Kidney tubule cell (primary cell): ENCODE measurements around the gene CNTNAP2.

Experiments used
- DNase-seq: peaks from one replicate; pipeline ENCODE4 v3.0.0-alpha.2; 2018; ENCODE audit warnings: low spot score

Gene CNTNAP2

DNA sequence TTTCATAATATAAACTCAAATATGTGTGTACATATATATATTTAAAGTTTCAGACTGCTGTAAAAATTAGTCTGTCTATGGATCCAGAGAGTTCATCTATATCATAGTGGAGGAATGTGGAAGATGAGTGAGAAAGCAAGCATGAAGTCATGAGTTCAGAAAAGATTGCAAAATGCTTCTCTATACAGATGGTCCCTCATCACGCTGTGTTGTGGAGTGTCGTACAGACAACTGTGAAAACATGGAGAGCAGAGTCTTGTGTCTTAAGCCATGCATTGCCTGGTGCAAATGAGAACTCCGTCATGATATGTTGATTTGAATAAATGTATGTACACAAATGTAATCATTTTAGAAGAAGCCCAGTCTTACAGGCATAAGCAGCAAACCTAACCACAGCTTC is 316.9 kb downstream of the CNTNAP2 start:
- no peak for DNase-seq

DNA sequence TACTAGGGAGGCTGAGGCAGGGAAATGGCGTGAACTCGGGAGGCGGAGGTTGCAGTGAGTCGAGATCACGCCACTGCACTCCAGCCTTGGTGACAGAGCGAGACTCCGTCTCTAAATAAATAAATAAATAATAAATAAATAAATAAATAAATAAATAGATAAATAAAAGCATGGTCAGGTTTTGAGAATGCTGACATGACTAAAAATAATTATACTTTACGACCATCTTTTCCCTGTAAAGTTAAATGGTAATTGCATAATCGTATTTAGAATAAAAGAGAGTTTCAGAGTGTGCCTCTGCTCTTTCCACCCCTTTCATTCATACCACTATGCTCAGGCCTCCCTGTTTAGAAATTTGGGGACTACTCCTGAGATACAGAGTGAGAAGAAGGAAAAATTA is 326.5 kb downstream of the CNTNAP2 start:
- DNase-seq = no peak

DNA sequence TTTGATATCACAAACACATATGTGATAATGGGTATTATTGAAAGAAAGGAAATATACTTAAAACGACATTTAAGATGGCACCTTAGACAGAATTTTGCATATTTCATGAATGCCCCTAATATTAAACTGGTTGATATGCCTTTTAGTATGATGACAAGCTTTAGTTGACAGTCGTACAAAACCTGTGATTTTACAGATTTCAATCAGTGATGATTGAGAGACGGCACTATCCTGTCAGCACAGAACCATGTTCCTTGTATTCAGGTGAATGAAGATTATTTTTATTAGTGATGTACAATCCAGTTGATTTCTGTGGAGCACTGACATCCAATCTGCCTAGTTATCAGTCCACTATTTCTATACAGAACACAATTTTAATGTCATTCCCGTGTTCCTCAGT is 333.0 kb downstream of the CNTNAP2 start:
- no peak for DNase-seq

DNA sequence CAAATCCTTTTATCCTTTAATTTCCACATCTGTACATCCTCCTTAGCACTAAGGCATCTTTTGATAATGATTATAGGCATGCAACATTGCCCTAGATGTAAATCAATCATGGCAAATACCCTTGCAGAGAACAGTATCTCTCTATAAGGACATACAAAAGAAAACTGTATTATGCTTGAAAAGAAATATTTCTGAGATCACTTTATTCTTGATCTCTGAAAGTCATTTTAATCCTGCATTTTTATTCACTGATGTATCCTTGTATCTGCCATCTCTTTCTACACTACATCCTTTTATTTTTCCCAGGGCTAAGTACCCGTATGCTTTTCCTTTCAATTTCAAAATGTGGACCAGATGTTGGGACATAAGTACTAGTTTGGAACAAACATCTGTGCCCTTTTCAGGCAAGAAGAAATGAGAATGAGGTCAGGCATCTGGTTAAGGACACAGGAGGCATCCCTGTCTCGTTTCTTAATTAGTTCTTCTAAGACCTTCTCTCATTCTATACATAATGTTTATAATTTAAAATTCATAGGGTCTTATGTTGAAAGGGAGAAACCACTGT is 338.6 kb downstream of the CNTNAP2 start:
- no peak for DNase-seq

DNA sequence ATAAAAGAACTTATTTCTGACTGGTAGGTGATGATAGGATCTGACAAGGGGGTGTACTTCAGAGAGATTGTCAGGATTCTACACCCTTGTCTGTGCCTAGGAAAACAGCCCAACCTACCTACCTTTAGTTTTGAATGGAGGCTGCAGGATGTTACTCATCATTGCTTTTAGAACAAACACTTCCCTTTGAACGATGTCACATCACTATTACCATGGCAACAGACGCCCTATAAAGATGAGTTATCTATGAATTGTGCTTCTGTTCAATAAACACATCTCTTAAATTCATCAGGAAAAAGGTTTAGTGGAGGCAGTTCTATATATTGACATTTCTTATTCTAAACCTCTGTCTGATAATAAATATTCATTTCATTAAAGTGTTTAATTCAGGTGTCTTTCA is 362.4 kb downstream of the CNTNAP2 start:
- DNase-seq = no peak

DNA sequence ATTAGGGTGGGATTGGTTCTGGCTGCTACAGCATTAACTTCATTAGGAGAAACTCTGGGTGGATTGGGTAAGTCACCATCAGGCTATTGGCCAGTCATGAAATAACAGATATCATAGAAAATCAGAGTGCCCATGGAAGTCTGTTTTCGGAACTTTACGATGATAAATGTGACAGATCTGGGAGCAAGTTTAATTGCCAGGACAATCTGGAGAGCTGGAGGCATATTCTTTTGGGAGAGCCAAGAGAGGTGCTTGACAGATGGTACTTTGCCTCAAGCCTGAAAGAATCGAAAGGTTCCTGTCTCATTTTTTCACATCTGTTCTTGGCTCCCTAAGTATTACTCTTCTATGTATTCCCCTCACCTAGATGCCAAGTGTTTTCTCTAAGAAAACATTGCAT is 369.9 kb downstream of the CNTNAP2 start:
- no peak for DNase-seq

DNA sequence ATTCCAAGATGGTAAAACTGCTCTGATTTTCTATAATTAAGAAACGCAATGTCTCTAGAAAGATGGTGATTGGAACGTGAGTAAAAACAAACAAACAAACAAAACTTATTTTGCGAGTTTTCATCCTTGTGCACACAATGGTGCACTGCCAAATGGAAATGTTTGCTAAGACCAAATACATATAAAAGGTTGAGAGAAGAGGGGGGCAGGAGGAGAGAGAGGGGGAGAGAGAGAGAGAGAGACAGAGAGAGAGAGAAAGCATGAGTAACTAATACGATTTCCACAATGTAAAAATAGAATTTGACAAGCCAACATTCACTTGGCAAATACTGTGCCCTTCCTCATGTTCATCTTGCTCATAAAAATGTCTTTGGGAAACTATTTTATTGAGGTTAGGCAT is 375.4 kb downstream of the CNTNAP2 start:
- DNase-seq = no peak

DNA sequence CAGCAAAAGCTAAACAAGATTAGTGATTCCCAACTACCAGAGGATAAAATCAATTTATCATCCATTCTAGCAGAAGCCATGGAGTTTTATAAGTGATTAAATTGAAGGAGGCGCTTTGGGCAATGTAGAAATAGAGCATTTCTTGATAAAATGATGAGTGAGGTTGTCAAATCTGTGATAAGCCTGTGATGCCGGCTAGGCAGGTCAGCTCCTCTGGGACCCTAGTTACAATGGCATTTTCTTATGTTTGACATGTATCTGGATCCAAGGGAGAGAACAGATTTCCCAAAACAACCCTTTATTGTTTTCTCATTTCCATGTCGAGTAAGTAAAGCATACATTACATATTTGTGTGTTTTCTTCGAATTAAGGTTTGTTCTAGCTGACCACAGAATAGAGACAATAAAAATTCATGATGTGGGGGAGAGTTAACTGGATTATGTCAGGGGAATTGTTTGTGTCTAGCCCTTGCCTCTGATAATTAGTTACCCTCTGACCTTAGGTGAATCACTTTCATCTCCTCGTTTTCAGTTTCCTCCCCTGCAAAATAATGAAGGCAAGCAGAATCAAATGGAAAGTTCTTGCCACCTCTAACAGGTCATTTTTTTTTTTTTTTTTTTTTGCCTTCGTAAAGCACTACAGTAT is 378.5 kb downstream of the CNTNAP2 start:
- DNase-seq = no peak

DNA sequence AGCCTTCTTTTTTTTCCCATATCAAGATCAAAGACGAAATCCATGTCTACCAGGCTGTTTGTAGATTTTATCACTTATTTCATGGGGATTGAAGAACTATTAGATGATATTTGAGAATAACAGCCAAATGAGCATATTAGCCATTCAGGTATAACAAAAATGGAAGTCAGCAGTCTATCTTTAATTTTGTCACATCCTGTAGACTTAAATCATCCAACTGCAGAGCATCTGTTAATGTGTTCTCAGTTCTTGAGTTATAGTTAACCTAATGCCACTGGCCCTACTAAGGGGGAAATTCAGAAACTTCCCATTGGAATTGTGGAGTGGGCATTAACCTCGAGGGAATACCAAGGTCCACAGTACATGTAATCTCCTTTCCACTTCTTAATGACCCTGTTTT is 380.1 kb downstream of the CNTNAP2 start:
- no peak for DNase-seq

DNA sequence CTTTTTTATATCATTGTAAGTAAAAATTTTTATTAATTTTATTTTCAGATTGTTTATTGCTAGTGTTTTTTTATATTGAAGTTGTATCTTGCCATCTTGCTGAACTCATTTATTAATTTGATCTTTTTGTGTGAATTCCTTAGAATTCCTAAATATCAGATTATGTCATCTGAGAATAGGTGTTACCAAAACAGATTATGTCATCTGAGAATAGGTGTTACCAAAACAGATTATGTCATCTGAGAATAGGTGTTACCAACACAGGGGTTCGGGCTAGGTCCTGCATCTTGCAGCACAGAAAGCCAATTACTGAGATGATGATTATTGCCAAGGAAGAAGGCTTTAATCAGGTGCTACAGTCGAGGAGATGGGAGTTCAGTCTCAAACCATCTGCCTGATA is 383.4 kb downstream of the CNTNAP2 start:
- DNase-seq = no peak

DNA sequence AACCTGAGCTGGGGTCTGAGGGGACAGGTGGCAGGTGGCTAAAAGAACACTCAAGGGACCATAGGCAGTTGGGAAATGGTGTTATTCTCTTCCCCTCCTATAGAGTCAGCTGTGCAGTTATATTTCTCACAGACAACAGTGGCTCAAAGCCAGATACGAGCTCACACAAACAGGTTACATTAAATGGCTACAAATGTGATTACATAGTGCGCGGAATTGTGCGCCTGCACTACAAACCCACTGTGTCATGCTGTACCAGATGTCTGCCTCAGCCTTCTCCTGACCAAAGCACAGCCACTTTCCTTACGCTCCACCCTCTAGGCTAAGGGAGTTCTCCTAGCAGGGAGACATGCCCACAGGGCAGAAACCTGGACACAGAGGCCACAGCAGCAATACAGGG is 387.2 kb downstream of the CNTNAP2 start:
- no peak for DNase-seq

DNA sequence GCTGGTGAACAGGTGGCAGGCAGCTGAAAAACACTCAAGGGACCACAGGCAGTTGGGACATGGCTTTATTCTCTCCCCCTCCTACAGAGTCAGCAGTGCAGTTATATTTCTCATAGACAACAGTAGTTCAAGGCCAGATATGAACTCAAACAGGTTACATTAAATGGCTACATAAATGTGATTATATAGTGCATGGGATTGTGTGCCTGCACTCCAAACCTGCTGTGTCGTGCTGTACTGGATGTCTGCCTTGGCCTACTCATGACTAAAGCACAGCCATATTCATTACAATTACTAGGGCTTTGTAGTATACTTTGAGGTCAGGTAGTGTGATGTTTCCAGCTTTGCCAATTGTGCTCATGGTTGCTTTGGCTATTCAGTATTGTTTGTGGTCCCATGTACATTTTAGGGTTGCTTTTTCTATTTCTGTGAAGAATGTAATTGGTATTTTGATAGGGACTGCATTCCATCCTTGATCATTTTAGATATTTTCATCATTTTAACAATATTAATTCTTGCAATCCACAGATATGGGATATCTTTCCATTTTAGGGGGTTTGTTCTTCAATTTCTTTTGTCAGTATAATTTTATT is 393.6 kb downstream of the CNTNAP2 start:
- no peak for DNase-seq

DNA sequence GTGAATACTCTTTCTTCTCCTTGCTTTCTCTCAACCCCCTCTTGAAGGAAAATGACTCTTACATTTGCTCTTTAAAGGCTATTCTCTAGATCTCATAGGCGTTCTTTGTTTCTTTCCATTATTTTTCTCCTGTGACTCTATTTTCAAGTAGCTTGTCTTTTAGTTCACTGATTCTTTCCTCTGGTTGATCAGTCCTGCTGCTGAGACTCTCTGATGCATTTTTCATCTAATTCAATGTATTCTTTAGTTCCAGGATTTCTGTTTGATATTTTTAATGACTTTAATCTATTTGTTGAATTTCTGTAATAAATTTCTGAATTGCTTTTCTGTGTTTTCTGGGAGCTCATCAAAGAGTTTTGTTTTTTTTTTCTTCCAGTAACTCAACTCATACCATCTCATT is 397.7 kb downstream of the CNTNAP2 start:
- no peak for DNase-seq

DNA sequence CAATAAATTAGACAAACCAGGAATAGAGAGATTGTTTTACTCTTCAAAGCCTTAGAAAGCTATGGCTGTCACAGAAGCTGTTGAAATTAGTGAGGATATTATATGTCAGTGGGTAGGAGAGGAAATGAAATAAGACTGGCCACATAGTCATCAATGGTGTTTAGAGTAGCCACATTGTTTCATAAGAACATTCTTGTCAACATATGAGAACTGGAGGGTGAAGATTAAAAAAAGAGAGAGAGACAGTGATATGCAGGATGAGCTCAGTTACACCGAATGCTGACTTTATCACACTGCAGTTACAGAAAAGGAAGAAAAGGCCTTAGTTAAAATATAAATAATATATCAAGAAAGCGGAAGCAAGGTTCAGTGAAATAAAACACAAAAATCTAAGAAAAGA is 412.0 kb downstream of the CNTNAP2 start:
- no peak for DNase-seq

DNA sequence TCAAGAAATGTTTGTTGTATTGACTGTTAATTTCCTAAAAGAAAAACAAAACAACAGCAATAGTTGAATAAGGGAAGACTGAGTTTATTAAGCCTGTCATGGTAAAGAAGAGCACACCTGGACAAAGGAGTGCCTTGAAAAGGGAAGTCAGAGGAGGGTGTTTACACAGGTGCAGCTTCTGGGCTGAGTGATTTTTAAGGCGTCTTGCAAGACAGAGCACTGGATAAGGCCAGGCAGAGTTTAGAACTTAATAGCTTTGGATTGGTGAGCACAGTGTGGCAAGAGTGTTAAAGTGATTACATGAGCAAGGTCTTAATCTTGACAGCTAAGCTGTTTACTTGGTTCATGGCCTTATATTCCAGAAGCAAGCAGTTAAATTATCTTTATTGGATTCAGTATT is 423.2 kb downstream of the CNTNAP2 start:
- DNase-seq = no peak

DNA sequence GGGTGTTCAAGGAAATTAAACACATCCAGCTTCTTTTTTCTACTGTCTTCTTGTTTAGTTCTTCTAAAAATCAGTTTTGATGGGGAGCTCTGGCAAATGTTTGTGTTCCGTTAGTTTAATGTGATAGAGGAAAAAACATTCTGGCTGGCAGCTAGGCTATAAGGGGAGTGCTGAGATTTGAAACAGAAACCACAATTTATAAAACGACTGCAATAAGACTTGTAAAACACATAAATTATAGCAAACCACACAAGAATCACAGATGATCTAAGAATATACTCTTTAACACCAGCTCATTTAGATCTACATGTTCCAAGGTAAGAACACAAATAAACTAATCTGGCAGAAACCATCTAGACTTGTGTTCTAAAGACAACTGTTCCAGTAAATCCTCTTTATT is 425.5 kb downstream of the CNTNAP2 start:
- DNase-seq = no peak

DNA sequence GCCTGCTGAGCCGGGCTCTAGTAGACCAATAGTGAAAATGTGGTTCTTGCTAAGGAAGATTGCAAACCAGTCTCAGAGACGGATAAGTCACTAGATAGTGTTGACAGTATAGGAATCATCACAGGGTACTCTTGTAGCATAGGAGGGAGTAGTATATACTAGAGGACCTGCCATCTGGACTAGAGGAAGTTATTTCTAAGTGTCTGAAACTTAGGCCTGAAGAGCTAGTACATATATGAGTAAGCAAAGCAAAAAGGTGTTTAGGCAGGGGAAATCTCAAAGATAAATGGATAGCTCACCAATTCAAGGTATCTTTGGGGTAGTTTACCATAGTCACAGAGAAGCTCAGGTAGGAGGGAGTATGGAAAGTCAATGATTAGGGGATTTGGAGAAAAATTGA is 428.1 kb downstream of the CNTNAP2 start:
- no peak for DNase-seq

DNA sequence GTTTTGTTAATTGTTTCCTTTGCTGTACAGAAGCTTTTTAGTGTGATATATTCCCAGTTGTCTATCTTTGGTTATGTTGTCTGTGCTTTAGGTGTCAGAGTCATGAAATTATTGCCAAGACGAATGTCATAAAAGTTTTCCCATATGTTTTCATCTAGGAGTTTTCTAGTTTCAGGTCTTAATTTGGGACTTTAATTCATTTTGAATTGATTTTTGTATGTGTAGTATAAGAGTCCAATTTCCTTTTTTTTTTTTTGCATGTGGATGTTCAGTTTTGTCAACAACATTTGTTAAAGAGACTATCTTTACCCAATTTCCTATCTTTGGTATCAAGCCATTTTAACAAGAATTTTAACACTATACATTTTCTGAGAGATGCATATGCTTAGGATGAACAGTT is 432.2 kb downstream of the CNTNAP2 start:
- DNase-seq = no peak

DNA sequence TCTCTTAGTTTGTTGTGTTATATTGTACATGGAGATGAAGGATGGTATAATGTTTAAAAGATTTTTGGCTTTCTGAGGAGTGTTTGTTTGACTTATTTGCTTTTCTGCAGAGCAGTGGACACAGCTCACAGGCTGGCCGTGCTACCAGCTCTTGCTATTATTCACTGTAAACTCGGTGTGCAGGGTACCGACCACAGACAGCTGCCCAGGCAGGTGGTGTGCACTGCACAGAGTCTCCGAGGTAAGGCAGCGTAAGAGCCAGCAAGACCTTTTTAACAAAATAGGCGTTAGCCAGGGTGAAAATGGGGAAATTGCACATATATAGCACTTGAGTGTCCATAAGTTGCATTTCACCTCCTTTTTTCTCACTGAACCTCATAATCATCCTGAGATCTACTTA is 438.0 kb downstream of the CNTNAP2 start:
- no peak for DNase-seq

DNA sequence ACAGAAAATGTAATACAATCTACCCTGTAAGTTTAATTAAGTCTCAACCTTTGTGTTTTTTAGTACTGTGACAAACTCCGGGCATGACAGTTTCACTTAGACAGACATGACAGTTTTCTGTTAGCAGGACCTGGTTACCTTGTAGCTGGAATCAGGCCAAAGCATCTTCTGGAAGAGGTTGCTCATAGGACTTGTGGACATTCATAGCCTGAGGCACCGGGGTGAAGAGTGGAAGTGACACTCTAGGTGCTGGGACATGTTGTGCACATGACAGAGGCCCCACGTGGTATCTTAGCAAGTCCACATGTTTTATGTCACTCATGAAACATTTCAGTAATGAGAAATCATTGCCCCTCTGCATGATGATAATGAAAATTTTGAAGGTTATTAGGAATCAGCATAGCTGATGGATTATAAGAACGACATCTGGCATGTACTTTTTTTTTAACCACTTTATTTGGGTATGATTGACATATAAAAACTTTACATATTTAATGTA is 441.4 kb downstream of the CNTNAP2 start:
- no peak for DNase-seq

DNA sequence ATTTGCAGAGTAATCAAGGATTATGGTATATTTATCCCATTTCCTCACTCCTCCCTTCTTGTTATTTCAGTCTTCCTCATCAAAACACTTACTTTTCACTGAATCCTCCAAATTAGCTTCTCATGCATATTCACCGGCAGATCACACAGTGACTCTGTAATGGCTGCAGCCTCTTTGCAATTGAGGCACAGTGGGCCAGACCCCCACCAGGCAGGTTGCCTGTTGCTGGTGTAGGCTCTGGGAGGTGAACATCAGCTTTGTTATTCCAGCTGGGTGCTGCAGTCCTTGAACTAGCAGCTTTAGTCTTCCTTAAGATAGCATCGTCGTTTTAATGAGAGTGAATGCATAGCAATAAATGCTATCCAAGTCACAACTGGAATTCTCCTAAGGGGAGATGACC is 449.3 kb downstream of the CNTNAP2 start:
- DNase-seq = no peak

DNA sequence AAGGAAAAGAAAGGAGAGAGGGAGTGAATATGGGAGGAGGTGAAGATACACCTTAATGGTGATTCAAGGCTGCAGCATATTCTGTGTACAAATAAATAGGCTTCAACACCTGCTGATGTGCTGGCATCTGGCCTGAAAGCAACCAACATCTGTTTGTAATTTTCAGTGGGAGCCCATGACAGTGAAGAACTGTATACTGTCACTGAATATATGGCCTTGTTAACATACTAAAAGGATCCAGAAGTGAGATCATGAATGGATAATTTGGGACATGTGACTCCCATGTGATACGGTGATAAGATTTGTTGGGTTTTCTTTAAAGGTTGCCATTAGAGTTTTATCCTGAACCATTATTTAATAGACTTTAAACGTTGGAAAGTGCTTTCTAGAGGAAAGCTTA is 459.3 kb downstream of the CNTNAP2 start:
- no peak for DNase-seq

DNA sequence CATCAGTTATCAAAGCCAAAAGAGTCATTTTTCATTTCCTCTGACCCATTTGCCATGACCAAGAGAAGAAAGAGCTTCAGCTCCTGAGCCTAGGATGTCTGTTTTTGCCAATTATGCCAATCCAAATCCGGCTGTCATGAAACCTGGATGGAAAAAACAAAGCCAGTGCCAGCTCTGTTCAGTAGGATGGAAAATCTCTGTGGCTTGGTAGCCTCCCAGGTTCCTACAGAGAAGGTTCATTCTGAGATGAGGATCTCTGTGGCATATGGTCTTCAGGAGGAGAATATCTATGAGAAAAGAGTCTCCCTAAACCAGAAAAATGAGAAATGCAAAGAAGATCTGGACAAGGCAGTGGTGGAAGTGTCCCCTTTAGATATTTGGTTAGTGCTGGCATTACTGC is 475.4 kb downstream of the CNTNAP2 start:
- no peak for DNase-seq

DNA sequence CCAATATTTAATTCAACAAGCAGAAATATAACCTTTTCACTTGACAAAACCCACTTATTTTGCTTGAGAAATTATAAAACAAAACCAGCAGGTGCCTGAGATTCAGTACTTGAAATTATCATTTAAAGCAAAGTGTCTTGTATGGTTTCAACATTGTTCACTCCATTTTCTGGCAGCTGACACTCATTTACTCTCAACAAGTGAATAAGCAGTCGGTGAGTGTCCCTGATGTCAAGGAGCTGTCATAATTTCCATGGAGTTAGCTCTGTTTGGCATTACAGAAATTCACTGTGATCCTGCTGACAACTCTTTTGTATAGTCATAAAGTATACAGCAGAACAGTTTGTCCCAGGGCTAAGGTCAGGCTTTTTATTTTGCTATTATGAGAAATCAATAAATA is 490.0 kb downstream of the CNTNAP2 start:
- no peak for DNase-seq
